Eye (tissue), 1 donor: Measurements from ENCODE around the gene POU3F1.

Experiments
- DNase-seq: peaks from one replicate; pipeline ENCODE4 v3.0.0-alpha.2; 2015

POU3F1 gene

GRCh38 chr1:38027201-38028104 is 19.1 kb downstream of the POU3F1 start:
- DNase-seq: peak; percentile 22

GRCh38 chr1:38026592-38027200 is 19.9 kb downstream of the POU3F1 start:
- DNase-seq: peak; percentile 86

GRCh38 chr1:38025664-38026063 is 20.9 kb downstream of the POU3F1 start:
- DNase-seq: no peak

- no peak for DNase-seq
Observed at GRCh38 chr1:38025233-38025632, 21.4 kb downstream of the POU3F1 start.

- no peak for DNase-seq
Observed at GRCh38 chr1:38022810-38023209, 23.8 kb downstream of the POU3F1 start.

GRCh38 chr1:38021969-38022368 is 24.6 kb downstream of the POU3F1 start:
- DNase-seq: no peak

- no peak for DNase-seq
Observed at GRCh38 chr1:38020396-38020795, 26.2 kb downstream of the POU3F1 start.

- DNase-seq: no peak
Observed at GRCh38 chr1:38018864-38019343, 27.7 kb downstream of the POU3F1 start.

GRCh38 chr1:38015978-38016725 is 30.4 kb downstream of the POU3F1 start:
- DNase-seq: no peak

- no peak for DNase-seq
Observed at GRCh38 chr1:38014724-38015424, 31.7 kb downstream of the POU3F1 start.

GRCh38 chr1:38014171-38014570 is 32.4 kb downstream of the POU3F1 start:
- no peak for DNase-seq

- DNase-seq: no peak
Observed at GRCh38 chr1:38013227-38013622, 33.4 kb downstream of the POU3F1 start.

GRCh38 chr1:38012363-38013226 is 34.0 kb downstream of the POU3F1 start, which contains the start of gene UTP11:
UTP11 (plus strand) TSS chr1:38012734; CDS start chr1:38012803, 69 bp downstream.
- peak; percentile 99 for DNase-seq

GRCh38 chr1:38009841-38010180 is 36.8 kb downstream of the POU3F1 start:
- no peak for DNase-seq

GRCh38 chr1:38009088-38009840 is 37.3 kb downstream of the POU3F1 start:
- DNase-seq: no peak

- no peak for DNase-seq
Observed at GRCh38 chr1:38006008-38006828, 40.4 kb downstream of the POU3F1 start.

- peak; percentile 66 for DNase-seq
Observed at GRCh38 chr1:38005195-38006007, 41.2 kb downstream of the POU3F1 start, which contains the start of gene FHL3. FHL3 (minus strand) TSS chr1:38005514; CDS start chr1:37999412, 6,102 bp downstream.

- DNase-seq: peak; percentile 48
Observed at GRCh38 chr1:38004284-38005108, 42.1 kb downstream of the POU3F1 start.
